Loucy (cell line): ENCODE measurements around the gene FGF7.

ENCODE experiments used
- EZH2phosphoT487 ChIP-seq: fragments of 200-600 bp; IDR thresholded peaks from 2 replicates; pipeline ENCODE4 v1.6.1; 2018; ENCODE audit warnings: antibody characterized with exemption, mild to moderate bottlenecking, moderate library complexity, borderline replicate concordance
- TF ChIP-seq, protein P1 (sequence below): fragments of 200-600 bp; sonication (generic); conservative IDR thresholded peaks from 2 replicates; pipeline ENCODE4 v1.5.1; 2014; ENCODE audit warnings: mild to moderate bottlenecking, antibody characterized with exemption, low read length

DNA sequence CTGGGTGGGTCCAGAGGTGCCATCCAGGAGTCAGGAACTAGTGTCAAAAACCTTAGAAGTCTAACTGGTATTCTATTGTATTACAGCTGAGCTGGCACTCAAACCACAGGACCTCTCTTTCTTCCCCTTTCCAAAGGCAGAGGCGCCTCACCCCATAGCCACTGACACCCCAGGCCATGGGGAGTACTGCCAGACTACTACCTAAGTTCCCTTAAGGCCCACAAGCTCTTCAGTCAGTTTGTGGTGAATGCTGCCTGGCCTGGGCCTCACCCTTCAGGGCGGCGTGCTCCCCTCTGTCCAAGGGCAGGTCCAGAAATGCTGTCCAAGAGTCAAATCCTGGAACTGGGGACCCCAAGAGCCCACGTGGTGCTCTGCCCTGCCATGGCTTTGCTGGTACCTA, 43.0 kb upstream of the FGF7 start:
- TF ChIP-seq, protein P1, sequence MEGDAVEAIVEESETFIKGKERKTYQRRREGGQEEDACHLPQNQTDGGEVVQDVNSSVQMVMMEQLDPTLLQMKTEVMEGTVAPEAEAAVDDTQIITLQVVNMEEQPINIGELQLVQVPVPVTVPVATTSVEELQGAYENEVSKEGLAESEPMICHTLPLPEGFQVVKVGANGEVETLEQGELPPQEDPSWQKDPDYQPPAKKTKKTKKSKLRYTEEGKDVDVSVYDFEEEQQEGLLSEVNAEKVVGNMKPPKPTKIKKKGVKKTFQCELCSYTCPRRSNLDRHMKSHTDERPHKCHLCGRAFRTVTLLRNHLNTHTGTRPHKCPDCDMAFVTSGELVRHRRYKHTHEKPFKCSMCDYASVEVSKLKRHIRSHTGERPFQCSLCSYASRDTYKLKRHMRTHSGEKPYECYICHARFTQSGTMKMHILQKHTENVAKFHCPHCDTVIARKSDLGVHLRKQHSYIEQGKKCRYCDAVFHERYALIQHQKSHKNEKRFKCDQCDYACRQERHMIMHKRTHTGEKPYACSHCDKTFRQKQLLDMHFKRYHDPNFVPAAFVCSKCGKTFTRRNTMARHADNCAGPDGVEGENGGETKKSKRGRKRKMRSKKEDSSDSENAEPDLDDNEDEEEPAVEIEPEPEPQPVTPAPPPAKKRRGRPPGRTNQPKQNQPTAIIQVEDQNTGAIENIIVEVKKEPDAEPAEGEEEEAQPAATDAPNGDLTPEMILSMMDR, result no peak
- no peak for TF ChIP-seq EZH2phosphoT487
